ENCODE data around the gene WWTR1. TPM values are rescaled to one million over a fixed set of nuclear protein-coding genes. Genes with fewer than 3 reads are reported as not detected.
A peak's percentile ranks its signal among the peaks of the same experiment; 100 is the strongest.

WWTR1 gene
- total and polyA plus RNA-seq, 4 donors = 93.5 to 225 (median 131) TPM

GRCh38 chr3:149481491-149481890 is 176.3 kb downstream of the WWTR1 start:
- DNase-seq (no peak), ATAC-seq (ENCODE audit: low FRiP score) (no peak)
- no peaks in the 10 kb centered on the region for H3K36me3 ChIP-seq (ENCODE audit: control insufficient read depth in 1 of 2, insufficient read depth in 2 of 2, low read length in 1 of 2)
- no peaks in the 10 kb centered on the region for H3K9me3 ChIP-seq (ENCODE audit: control insufficient read depth, low read length)
- H3K4me3 ChIP-seq (ENCODE audit: low read length in 2 of 2) = no peak overlapping the region
- WGBS, 2 donors = 70 to 79% methylated on average over 2 of the region's 2 CpGs
- no peaks in the 10 kb centered on the region for H3K4me1 ChIP-seq (ENCODE audit: control insufficient read depth in 1 of 2, insufficient read depth in 2 of 2, low read length in 2 of 2)
- H3K27ac ChIP-seq (ENCODE audit: low read depth in 1 of 2, low read length in 2 of 2) = no peak overlapping the region
- H3K27me3 ChIP-seq (ENCODE audit: control insufficient read depth in 1 of 2, insufficient read depth in 2 of 2, low read length in 1 of 2) = no peaks in the 10 kb centered on the region
- intact Hi-C loops (cut with DNase I) = loop anchor here (2.0 to 10.0 kb wide), 5 partner anchors 89 to 507 kb away; no protein-coding TSS in a partner anchor

DNA sequence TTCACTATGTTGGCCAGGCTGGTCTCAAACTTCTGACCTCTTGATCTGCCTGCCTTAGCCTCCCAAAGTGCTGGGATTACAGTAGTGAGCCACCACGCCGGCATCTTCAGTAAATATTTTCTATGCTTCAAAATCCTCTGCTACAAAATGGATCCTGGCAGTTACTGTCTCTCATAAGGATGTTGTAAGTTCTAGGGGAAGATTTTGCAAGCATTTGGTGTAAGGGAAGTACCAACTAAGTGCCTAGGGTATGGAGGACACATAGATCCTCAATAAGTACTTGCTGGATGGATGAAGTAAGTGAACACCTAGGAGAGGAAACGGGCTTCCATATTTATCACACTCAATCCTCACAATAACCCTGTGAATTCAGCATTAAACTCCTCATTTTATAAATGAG is 176.8 kb downstream of the WWTR1 start:
- WGBS, 2 donors = 88 to 92% methylated on average over 3 of the region's 3 CpGs
- DNase-seq = no peak
- H3K27ac ChIP-seq (ENCODE audit: low read depth in 1 of 2, low read length in 2 of 2) = no peak overlapping the region
- no peaks in the 10 kb centered on the region for H3K4me1 ChIP-seq (ENCODE audit: control insufficient read depth in 1 of 2, insufficient read depth in 2 of 2, low read length in 2 of 2)
- H3K4me3 ChIP-seq (ENCODE audit: low read length in 2 of 2) = no peak overlapping the region
- no peaks in the 10 kb centered on the region for H3K36me3 ChIP-seq (ENCODE audit: control insufficient read depth in 1 of 2, insufficient read depth in 2 of 2, low read length in 1 of 2)
- no peak for ATAC-seq (ENCODE audit: low FRiP score)
- no peaks in the 10 kb centered on the region for H3K27me3 ChIP-seq (ENCODE audit: control insufficient read depth in 1 of 2, insufficient read depth in 2 of 2, low read length in 1 of 2)
- H3K9me3 ChIP-seq (ENCODE audit: control insufficient read depth, low read length) = no peaks in the 10 kb centered on the region
- intact Hi-C loops (cut with DNase I) = loop anchor here (2.0 to 10.0 kb wide), 5 partner anchors 88 to 506 kb away; no protein-coding TSS in a partner anchor

GRCh38 chr3:149480326-149481017 is 177.4 kb downstream of the WWTR1 start:
- intact Hi-C loops (cut with DNase I) = loop anchor here (2.0 to 10.0 kb wide), 5 partner anchors 88 to 506 kb away; no protein-coding TSS in a partner anchor

GRCh38 chr3:149479621-149480325 is 178.1 kb downstream of the WWTR1 start:
- Histone ChIP-seq H3K27ac (ENCODE audit: low read depth in 1 of 2, low read length in 2 of 2) (peak overlapping the region in 1 of 2 donors; percentile 41), H3K9me3 (ENCODE audit: control insufficient read depth, low read length) (no peaks in the 10 kb centered on the region), H3K27me3 (ENCODE audit: control insufficient read depth in 1 of 2, insufficient read depth in 2 of 2, low read length in 1 of 2) (no peaks in the 10 kb centered on the region), H3K4me1 (ENCODE audit: control insufficient read depth in 1 of 2, insufficient read depth in 2 of 2, low read length in 2 of 2) (no peaks in the 10 kb centered on the region), H3K36me3 (ENCODE audit: control insufficient read depth in 1 of 2, insufficient read depth in 2 of 2, low read length in 1 of 2) (no peaks in the 10 kb centered on the region), H3K4me3 (ENCODE audit: low read length in 2 of 2) (no peak overlapping the region)
- DNase-seq = no peak
- 51 to 61% methylated on average over 14 of the region's 14 CpGs for WGBS, 2 donors
- peak; percentile 67 for ATAC-seq (ENCODE audit: low FRiP score)
- intact Hi-C loops (cut with DNase I) = loop anchor here (2.0 to 10.0 kb wide), 6 partner anchors 87 to 505 kb away; partner anchors contain the start of gene HPS3 (in 1 of the 2)

More at GRCh38 chr3:149480326-149481017, 177.4 kb downstream of the WWTR1 start:
- H3K27me3 ChIP-seq (ENCODE audit: control insufficient read depth in 1 of 2, insufficient read depth in 2 of 2, low read length in 1 of 2) = no peaks in the 10 kb centered on the region
- no peaks in the 10 kb centered on the region for H3K9me3 ChIP-seq (ENCODE audit: control insufficient read depth, low read length)
- H3K27ac ChIP-seq (ENCODE audit: low read depth in 1 of 2, low read length in 2 of 2) = peak overlapping the region in 1 of 2 donors; percentile 5
- H3K4me3 ChIP-seq (ENCODE audit: low read length in 2 of 2) = no peak overlapping the region
- 74 to 81% methylated on average over 15 of the region's 15 CpGs for WGBS, 2 donors
- H3K4me1 ChIP-seq (ENCODE audit: control insufficient read depth in 1 of 2, insufficient read depth in 2 of 2, low read length in 2 of 2) = no peaks in the 10 kb centered on the region
- no peaks in the 10 kb centered on the region for H3K36me3 ChIP-seq (ENCODE audit: control insufficient read depth in 1 of 2, insufficient read depth in 2 of 2, low read length in 1 of 2)
- DNase-seq (peak; percentile 87 to 90), ATAC-seq (ENCODE audit: low FRiP score) (peak; percentile 95)

GRCh38 chr3:149476225-149476624 is 181.6 kb downstream of the WWTR1 start:
- H3K9me3 ChIP-seq (ENCODE audit: control insufficient read depth, low read length) = no peaks in the 10 kb centered on the region
- H3K27me3 ChIP-seq (ENCODE audit: control insufficient read depth in 1 of 2, insufficient read depth in 2 of 2, low read length in 1 of 2) = no peaks in the 10 kb centered on the region
- 92 to 93% methylated on average over 4 of the region's 4 CpGs for WGBS, 2 donors
- no peak for DNase-seq
- no peak overlapping the region for H3K27ac ChIP-seq (ENCODE audit: low read depth in 1 of 2, low read length in 2 of 2)
- H3K36me3 ChIP-seq (ENCODE audit: control insufficient read depth in 1 of 2, insufficient read depth in 2 of 2, low read length in 1 of 2) = no peaks in the 10 kb centered on the region
- no peak overlapping the region for H3K4me3 ChIP-seq (ENCODE audit: low read length in 2 of 2)
- peaks cover 3 to 11% of the 10 kb centered on the region in 2 donors for H3K4me1 ChIP-seq (ENCODE audit: control insufficient read depth in 1 of 2, insufficient read depth in 2 of 2, low read length in 2 of 2)
- no peak for ATAC-seq (ENCODE audit: low FRiP score)
- intact Hi-C loops (cut with DNase I) = loop anchor here in 1 of 2 donors (10.0 kb wide), 1 partner anchor 351 kb away; the partner anchor contains the start of gene HPS3

- H3K4me3 ChIP-seq (ENCODE audit: low read length in 2 of 2) = no peak overlapping the region
- DNase-seq = no peak
- H3K4me1 ChIP-seq (ENCODE audit: control insufficient read depth in 1 of 2, insufficient read depth in 2 of 2, low read length in 2 of 2) = peaks cover 3 to 11% of the 10 kb centered on the region in 2 donors
- H3K36me3 ChIP-seq (ENCODE audit: control insufficient read depth in 1 of 2, insufficient read depth in 2 of 2, low read length in 1 of 2) = no peaks in the 10 kb centered on the region
- no peaks in the 10 kb centered on the region for H3K27me3 ChIP-seq (ENCODE audit: control insufficient read depth in 1 of 2, insufficient read depth in 2 of 2, low read length in 1 of 2)
- no peak overlapping the region for H3K27ac ChIP-seq (ENCODE audit: low read depth in 1 of 2, low read length in 2 of 2)
- ATAC-seq (ENCODE audit: low FRiP score) = no peak
- WGBS, 2 donors = 97 to 99% methylated on average over 7 of the region's 7 CpGs
- no peaks in the 10 kb centered on the region for H3K9me3 ChIP-seq (ENCODE audit: control insufficient read depth, low read length)
- intact Hi-C loops (cut with DNase I) = loop anchor here in 1 of 2 donors (10.0 kb wide), 1 partner anchor 351 kb away; the partner anchor contains the start of gene HPS3
Measured at GRCh38 chr3:149475451-149476060, 182.3 kb downstream of the WWTR1 start.

GRCh38 chr3:149474250-149474817 is 183.5 kb downstream of the WWTR1 start, which contains the start of gene TM4SF4:
TSS of gene TM4SF4 (plus strand) at chr3:149474697. CDS start at chr3:149474878, 181 bp downstream.
- intact Hi-C loops (cut with DNase I) = loop anchor here in 1 of 2 donors (10.0 kb wide), 1 partner anchor 350 kb away; the partner anchor contains the start of gene HPS3
- H3K27me3 ChIP-seq (ENCODE audit: control insufficient read depth in 1 of 2, insufficient read depth in 2 of 2, low read length in 1 of 2) = no peaks in the 10 kb centered on the region
- DNase-seq (no peak), ATAC-seq (ENCODE audit: low FRiP score) (no peak)
- no peaks in the 10 kb centered on the region for H3K36me3 ChIP-seq (ENCODE audit: control insufficient read depth in 1 of 2, insufficient read depth in 2 of 2, low read length in 1 of 2)
- peaks cover 3 to 11% of the 10 kb centered on the region in 2 donors for H3K4me1 ChIP-seq (ENCODE audit: control insufficient read depth in 1 of 2, insufficient read depth in 2 of 2, low read length in 2 of 2)
- WGBS, 2 donors = 84 to 92% methylated on average over 5 of the region's 5 CpGs
- no peak within 1 kb of the TSS for H3K4me3 ChIP-seq (ENCODE audit: low read length in 2 of 2)
- H3K27ac ChIP-seq (ENCODE audit: low read depth in 1 of 2, low read length in 2 of 2) = peak within 1 kb of the TSS; percentile 18 to 92
- no peaks in the 10 kb centered on the region for H3K9me3 ChIP-seq (ENCODE audit: control insufficient read depth, low read length)

All from aorta (tissue), 5 donors.